Aorta (tissue), 5 donors: ENCODE data around the gene STRN4. TPM values are rescaled to one million over a fixed set of nuclear protein-coding genes. Genes with fewer than 3 reads are reported as not detected.
"Not testable (repeated sequence)": the region's sequence is repeated elsewhere in the genome, so short reads cannot be mapped to it uniquely, and the experiment has no call there.

Experiments
- ATAC-seq: fragments of 200-7000 bp; cut with Tn5 transposase; one replicate; pipeline ENCODE4 v1.9.1; 2022; ENCODE audit warnings: moderate library complexity; ENCODE audit not compliant: low FRiP score
- DNase-seq, 2 donors: peaks; one replicate each; pipeline ENCODE4 v3.0.0-alpha.2; 2020
- H3K27ac ChIP-seq, 2 donors: one replicate each; pipeline ENCODE4 v1.5.1; 2013; ENCODE audit warnings: low read length in 2 of 2, mild to moderate bottlenecking in 2 of 2, moderate library complexity in 2 of 2, control low read depth in 1 of 2, inconsistent platforms in 1 of 2, low read depth in 1 of 2
- H3K27me3 ChIP-seq, 2 donors: one replicate each; pipeline ENCODE4 v1.6.1; 2013; ENCODE audit warnings: control low read depth in 1 of 2, low read length in 1 of 2, mild to moderate bottlenecking in 1 of 2, moderate library complexity in 1 of 2; ENCODE audit not compliant: insufficient read depth in 2 of 2, control insufficient read depth in 1 of 2
- H3K36me3 ChIP-seq, 2 donors: one replicate each; pipeline ENCODE4 v1.6.1; 2013; ENCODE audit warnings: control low read depth in 1 of 2, low read length in 1 of 2, mild to moderate bottlenecking in 1 of 2; ENCODE audit not compliant: insufficient read depth in 2 of 2, control insufficient read depth in 1 of 2
- H3K4me1 ChIP-seq, 2 donors: one replicate each; pipeline ENCODE4 v1.6.1; 2013; ENCODE audit warnings: low read length in 2 of 2, control low read depth in 1 of 2, mild to moderate bottlenecking in 1 of 2, moderate library complexity in 1 of 2; ENCODE audit not compliant: insufficient read depth in 2 of 2, control insufficient read depth in 1 of 2
- H3K4me3 ChIP-seq, 2 donors: one replicate each; pipeline ENCODE4 v1.5.1; 2013; ENCODE audit warnings: low read length in 2 of 2, control low read depth in 1 of 2, mild to moderate bottlenecking in 1 of 2
- H3K9me3 ChIP-seq: one replicate; pipeline ENCODE4 v1.6.1; 2013; ENCODE audit warnings: mild to moderate bottlenecking, low read length; ENCODE audit not compliant: control insufficient read depth
- WGBS, 2 donors: extraction: QIAGEN DNeasy Blood & Tissue Kit; methylation state at CpG; one replicate each; pipeline ENCODE4 v1.1.7; 2013; 5-methylcytosine and 5-hydroxymethylcytosine counted together
- intact Hi-C, 2 donors: fragments of 100-400 bp; cut with DNase I; formaldehyde crosslinking; loops; one replicate each; pipeline versions ENCODE4 v1.14.2 to v1.15.0; 2022
- polyA plus RNA-seq, 2 donors: library from polyadenylated mRNA; stranded (reverse); fragments of 200-250 nt; gene quantifications; one replicate each; pipeline ENCODE4 v1.2.3, GENCODE V29; 2013
- total RNA-seq, 2 donors: library from RNA; stranded (reverse); fragmentation: NEBNext Ultra II Directional; extraction: Animal tissue kit (Norgen Biotek cat#: 25700); gene quantifications; one replicate each; pipeline ENCODE4 v1.2.1, GENCODE V29; 2021
- donor health status: healthy with polysubstance abuse.
- donor health status: Bipolar disorder and iron deficiency.
- donor health status: DM: no; HTN: no; CAD: no.
- donor health status: DM: no; HTN: no; CAD: no.
- donor health status: DM: yes; HTN: yes; CAD: no.

STRN4 gene
- total and polyA plus RNA-seq, 4 donors: 26.8 to 69.8 (median 54.5) TPM

DNA sequence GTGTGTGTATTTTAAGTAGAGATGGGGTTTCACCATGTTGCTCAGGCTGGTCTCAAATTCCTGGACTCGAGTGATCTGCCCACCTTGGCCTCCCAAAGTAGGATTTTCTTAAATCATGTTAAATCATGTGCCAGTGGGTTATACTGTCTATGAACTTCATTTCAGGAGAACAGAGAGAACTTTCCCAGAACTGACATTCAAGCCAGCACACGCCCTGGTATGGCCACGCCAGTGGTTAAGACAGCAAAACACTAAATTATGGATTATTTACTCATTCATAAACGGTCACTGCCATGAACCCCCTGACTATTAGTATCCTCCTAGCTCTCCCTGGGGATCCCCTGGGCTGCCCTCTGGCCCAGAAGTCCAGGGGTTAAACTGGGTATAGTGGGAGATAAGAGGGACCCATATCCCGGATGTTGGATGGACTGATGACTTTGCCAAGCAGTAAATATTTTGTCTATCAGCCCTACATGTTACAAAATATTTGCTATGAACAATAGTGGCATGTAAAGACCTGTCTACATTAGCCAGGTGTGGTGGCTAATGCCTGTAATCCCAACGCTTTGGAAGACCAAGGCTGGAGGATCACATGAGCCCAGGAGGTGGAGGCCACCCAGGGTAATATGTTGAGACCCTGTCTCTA, 16.1 kb upstream of the STRN4 start:
- H3K4me1 ChIP-seq: no peaks in the 10 kb centered on the region
- H3K27me3 ChIP-seq: no peaks in the 10 kb centered on the region
- ATAC-seq: no peak
- 81% methylated on average over 6 of the region's 6 CpGs for WGBS, 2 donors
- H3K9me3 ChIP-seq: no peaks in the 10 kb centered on the region
- no peaks in the 10 kb centered on the region for H3K36me3 ChIP-seq
- no peak overlapping the region for H3K4me3 ChIP-seq
- intact Hi-C loops: no loop called here
- H3K27ac ChIP-seq: no peak overlapping the region
- DNase-seq: no peak

DNA sequence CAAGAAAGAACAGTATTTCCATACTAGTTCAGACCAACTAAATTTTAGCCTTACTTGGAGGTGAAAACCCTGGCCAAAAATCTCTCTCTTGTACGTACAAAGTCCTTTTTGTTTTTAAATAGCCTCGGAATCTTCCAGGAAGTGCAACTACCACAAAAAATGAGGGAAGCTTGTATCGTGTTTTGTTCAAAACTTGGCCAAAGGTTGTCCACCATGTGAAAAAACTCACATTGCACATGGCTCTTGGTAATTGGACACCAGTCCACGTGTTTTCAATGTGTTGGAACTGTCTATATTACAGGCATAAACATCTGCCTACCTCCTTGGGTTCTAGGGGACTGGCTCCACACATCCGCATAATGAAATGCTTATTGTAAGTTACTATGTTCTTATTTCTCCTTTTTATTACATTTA, 15.2 kb upstream of the STRN4 start:
- ATAC-seq: no peak
- intact Hi-C loops: no loop called here

DNA sequence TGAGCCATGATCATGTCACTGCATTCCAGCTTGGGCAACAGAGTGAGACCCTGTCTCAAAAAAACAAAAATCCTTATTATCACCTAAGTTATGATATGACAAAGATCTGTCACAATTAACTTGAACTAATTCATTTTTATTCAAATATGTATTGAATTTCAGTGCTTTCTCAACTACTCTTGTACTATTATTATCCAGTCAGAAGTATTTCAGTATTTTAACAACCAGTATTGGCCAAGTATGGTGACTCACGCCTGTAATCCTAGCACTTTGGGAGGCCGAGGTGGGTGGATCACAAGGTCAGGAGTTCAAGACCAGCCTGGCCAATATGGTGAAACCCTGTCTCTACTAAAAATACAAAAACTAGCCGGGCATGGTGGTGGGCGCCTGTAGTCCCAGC, 14.6 kb upstream of the STRN4 start:
- ATAC-seq, H3K9me3 ChIP-seq, H3K27ac ChIP-seq, H3K27me3 ChIP-seq, H3K36me3 ChIP-seq, intact Hi-C loops, DNase-seq, H3K4me3 ChIP-seq, H3K4me1 ChIP-seq: not testable (repeated sequence)
- WGBS, 2 donors: 68 to 73% methylated on average over 4 of the region's 4 CpGs

More for the DNA sequence above, 15.2 kb upstream of the STRN4 start:
- WGBS, 2 donors: 32 to 39% methylated on average over 5 of the region's 5 CpGs
- Histone ChIP-seq H3K27ac (no peak overlapping the region), H3K4me1 (no peaks in the 10 kb centered on the region), H3K27me3 (no peaks in the 10 kb centered on the region), H3K9me3 (no peaks in the 10 kb centered on the region), H3K4me3 (no peak overlapping the region), H3K36me3 (no peaks in the 10 kb centered on the region)
- no peak for DNase-seq

DNA sequence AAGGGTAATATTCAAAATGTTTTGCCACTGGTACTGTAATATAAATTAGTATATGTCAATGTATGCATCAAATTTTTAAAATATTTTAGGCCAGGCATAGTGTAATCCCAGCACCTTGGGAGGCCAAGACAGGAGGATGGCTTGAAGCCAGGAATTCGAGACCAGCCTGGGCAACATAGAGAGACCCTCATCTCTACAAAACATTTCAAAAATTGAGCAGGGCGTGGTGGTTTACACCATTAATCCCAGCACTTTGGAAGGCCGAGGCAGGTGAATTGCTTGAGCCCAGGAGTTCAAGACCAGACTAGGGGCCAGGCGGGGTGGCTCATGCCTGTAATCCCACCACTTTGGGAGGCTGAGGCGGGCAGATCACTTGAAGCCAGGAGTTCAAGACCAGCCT, 14.1 kb upstream of the STRN4 start:
- Histone ChIP-seq H3K4me1 (no peaks in the 10 kb centered on the region), H3K27ac (no peak overlapping the region), H3K9me3 (no peaks in the 10 kb centered on the region), H3K36me3 (no peaks in the 10 kb centered on the region), H3K27me3 (no peaks in the 10 kb centered on the region), H3K4me3 (no peak overlapping the region)
- DNase-seq (no peak), ATAC-seq (no peak)
- intact Hi-C loops: no loop called here
- 92 to 98% methylated on average over 5 of the region's 5 CpGs for WGBS, 2 donors

DNA sequence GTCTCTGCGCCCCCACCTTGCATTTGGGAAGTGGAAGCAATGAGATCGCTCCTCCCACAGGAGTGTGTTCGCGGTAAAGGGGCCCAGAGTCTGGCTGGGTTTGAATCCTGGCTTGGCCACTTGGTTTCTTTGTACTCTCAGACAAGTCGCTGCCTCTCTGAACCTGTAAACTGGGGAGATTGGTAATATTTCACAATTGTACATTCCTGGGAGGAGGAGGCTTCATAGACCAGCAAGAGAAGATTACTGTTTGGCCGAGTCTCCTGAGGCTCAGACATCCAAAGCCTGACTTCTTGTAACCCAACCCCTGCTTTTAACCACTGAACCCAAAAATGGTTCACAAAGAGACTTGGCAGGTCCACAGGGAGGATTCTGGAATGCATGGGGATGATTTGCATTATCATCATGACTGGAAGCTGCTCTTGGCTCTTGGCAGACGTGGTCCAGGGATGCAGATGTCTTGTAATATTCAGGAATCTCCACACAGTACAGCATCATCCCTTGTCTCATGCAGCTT, 13.6 kb upstream of the STRN4 start:
- intact Hi-C loops: loop anchor here (10.0 kb wide), 1 partner anchor 235 kb away; no protein-coding TSS in a partner anchor
- no peaks in the 10 kb centered on the region for H3K4me1 ChIP-seq
- no peak for DNase-seq

DNA sequence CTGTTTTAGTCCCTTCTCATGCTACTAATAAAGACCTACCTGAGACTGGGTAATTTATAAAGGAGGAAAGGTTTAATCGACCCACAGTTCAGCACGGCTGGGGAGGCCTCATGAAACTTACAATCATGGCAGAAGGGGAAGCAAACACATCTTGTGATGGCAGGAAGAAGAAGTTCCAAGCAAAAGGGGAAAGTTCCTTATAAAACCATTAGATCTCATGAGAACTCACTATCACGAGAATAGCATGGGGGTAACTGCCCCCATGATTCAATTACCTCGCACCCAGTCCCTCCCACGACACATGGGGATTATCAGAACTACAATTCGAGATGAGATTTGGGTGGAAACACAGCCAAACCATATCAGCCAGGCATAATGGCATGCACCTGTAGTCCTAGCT, 13.0 kb upstream of the STRN4 start:
- intact Hi-C loops: loop anchor here (10.0 kb wide), 1 partner anchor 236 kb away; no protein-coding TSS in a partner anchor
- no peak overlapping the region for H3K27ac ChIP-seq
- H3K36me3 ChIP-seq: no peaks in the 10 kb centered on the region
- no peak for DNase-seq
- no peaks in the 10 kb centered on the region for H3K4me1 ChIP-seq
- H3K9me3 ChIP-seq: no peaks in the 10 kb centered on the region
- H3K4me3 ChIP-seq: no peak overlapping the region
- WGBS, 2 donors: 88 to 92% methylated on average over 6 of the region's 6 CpGs
- no peaks in the 10 kb centered on the region for H3K27me3 ChIP-seq
- ATAC-seq: no peak

More for the DNA sequence above, 13.6 kb upstream of the STRN4 start:
- WGBS, 2 donors: 80 to 83% methylated on average over 7 of the region's 7 CpGs
- Histone ChIP-seq H3K4me3 (no peak overlapping the region), H3K27me3 (no peaks in the 10 kb centered on the region), H3K9me3 (no peaks in the 10 kb centered on the region), H3K27ac (no peak overlapping the region), H3K36me3 (no peaks in the 10 kb centered on the region)
- ATAC-seq: no peak

DNA sequence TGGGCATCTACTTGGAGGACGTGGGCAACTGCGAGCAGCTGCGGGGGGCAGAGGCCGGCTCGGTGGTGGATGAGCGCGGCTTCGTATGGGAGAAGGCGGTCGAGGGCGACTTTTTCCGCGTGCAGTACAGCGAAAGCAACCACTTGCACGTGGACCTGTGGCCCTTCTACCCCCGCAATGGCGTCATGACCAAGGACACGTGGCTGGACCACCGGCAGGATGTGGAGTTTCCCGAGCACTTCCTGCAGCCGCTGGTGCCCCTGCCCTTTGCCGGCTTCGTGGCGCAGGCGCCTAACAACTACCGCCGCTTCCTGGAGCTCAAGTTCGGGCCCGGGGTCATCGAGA, 10.3 kb upstream of the STRN4 start:
- Histone ChIP-seq H3K27me3 (no peaks in the 10 kb centered on the region), H3K36me3 (no peaks in the 10 kb centered on the region), H3K4me3 (no peak overlapping the region), H3K27ac (no peak overlapping the region), H3K4me1 (no peaks in the 10 kb centered on the region), H3K9me3 (no peaks in the 10 kb centered on the region)
- intact Hi-C loops: loop anchor here (10.0 kb wide), 1 partner anchor 238 kb away; no protein-coding TSS in a partner anchor
- DNase-seq: no peak
- 86% methylated on average over 30 of the region's 30 CpGs for WGBS, 2 donors
- no peak for ATAC-seq

DNA sequence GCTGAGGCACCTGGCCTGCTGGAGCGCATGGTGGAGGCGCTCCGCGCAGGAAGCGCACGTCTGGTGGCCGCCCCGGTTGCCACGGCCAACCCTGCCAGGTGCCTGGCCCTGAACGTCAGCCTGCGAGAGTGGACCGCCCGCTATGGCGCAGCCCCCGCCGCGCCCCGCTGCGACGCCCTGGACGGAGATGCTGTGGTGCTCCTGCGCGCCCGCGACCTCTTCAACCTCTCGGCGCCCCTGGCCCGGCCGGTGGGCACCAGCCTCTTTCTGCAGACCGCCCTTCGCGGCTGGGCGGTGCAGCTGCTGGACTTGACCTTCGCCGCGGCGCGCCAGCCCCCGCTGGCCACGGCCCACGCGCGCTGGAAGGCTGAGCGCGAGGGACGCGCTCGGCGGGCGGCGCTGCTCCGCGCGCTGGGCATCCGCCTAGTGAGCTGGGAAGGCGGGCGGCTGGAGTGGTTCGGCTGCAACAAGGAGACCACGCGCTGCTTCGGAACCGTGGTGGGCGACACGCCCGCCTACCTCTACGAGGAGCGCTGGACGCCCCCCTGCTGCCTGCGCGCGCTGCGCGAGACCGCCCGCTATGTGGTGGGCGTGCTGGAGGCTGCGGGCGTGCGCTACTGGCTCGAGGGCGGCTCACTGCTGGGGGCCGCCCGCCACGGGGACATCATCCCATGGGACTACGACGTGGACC, 9.7 kb upstream of the STRN4 start:
- Histone ChIP-seq H3K27me3 (no peaks in the 10 kb centered on the region), H3K4me3 (no peak overlapping the region), H3K4me1 (no peaks in the 10 kb centered on the region), H3K36me3 (no peaks in the 10 kb centered on the region), H3K27ac (no peak overlapping the region), H3K9me3 (no peaks in the 10 kb centered on the region)
- intact Hi-C loops: loop anchor here (10.0 kb wide), 1 partner anchor 239 kb away; no protein-coding TSS in a partner anchor
- DNase-seq: no peak
- 88% methylated on average over 80 to 86 of the region's 86 CpGs for WGBS, 2 donors
- no peak for ATAC-seq
